GM12878 (cell line): ENCODE results near the gene RAP1GAP2. TPM values are rescaled to one million over a fixed set of nuclear protein-coding genes. Genes with fewer than 3 reads are reported as not detected.

ENCODE experiments used
- ATAC-seq: fragments of 200-7000 bp; cut with Tn5 transposase; 3 replicates; pipeline ENCODE4 v1.9.1; 2020; ENCODE audit warnings: mild to moderate bottlenecking, moderate library complexity
- BruUV-seq: library from RNA; stranded (reverse); fragments of 400-500 nt; replicated peaks from 2 replicates; lab custom pipeline; 2021; lab: Mats Ljungman, UMichigan
- CTCF ChIA-PET: fragments of 300-600 bp; sonication (Branson Sonifier 250); formaldehyde crosslinking; extraction: SDS; loops from one replicate; lab custom pipeline; 2021; ENCODE audit warnings: inconsistent platforms; lab: Yijun Ruan, JAX
- POLR2A ChIA-PET: fragments of 350-600 bp; formaldehyde crosslinking; extraction: SDS; loops from one replicate; lab custom pipeline; 2021; ENCODE audit warnings: inconsistent platforms; lab: Charles Lee
- RAD21 ChIA-PET: fragments of 300-600 bp; sonication (Branson Sonifier 250); formaldehyde crosslinking; loops from one replicate; lab custom pipeline; 2023; ENCODE audit warnings: antibody characterized with exemption; ENCODE audit not compliant: unreplicated experiment; lab: Charles Lee
- SMC1A ChIA-PET: fragments of 300-600 bp; sonication (Branson Sonifier 250); formaldehyde crosslinking; loops from one replicate; lab custom pipeline; 2023; ENCODE audit not compliant: unreplicated experiment, uncharacterized antibody; lab: Charles Lee
- DNase-seq: peaks from one replicate; pipeline ENCODE4 v3.0.0-alpha.2; 2011; ENCODE audit warnings: low read depth, low spot score
- FAIRE-seq: peaks from 3 replicates; lab custom pipeline; 2011; peaks lifted over from hg19 to GRCh38; lab: Jason Lieb, UNC
- H2AFZ ChIP-seq: 2 replicates; pipeline ENCODE4 v1.6.0; 2011; ENCODE audit warnings: low read depth, low read length, control low read depth; ENCODE audit not compliant: control insufficient read depth
- H3K27ac ChIP-seq: 2 replicates; pipeline ENCODE4 v1.5.1; 2011; ENCODE audit warnings: control low read depth; ENCODE audit not compliant: control insufficient read depth, insufficient read depth
- H3K27me3 ChIP-seq, 2 experiments: replicated peaks in 1 of 2; 2 replicates each; pipeline versions ENCODE4 v1.6.0 to v1.6.1; 2011; ENCODE audit warnings: low read length in 1 of 2; ENCODE audit not compliant: control insufficient read depth in 2 of 2, insufficient read depth in 2 of 2
- H3K36me3 ChIP-seq, 2 experiments: 2 replicates each; pipeline ENCODE4 v1.5.1; 2011; ENCODE audit warnings: low read length in 1 of 2; ENCODE audit not compliant: control insufficient read depth in 2 of 2, insufficient read depth in 2 of 2
- H3K4me1 ChIP-seq: 2 replicates; pipeline ENCODE4 v1.6.1; 2011; ENCODE audit warnings: mild to moderate bottlenecking, low read length, moderate library complexity, mixed read lengths; ENCODE audit not compliant: control insufficient read depth, insufficient read depth
- H3K4me2 ChIP-seq: 2 replicates; pipeline ENCODE4 v1.6.0; 2011; ENCODE audit warnings: control low read depth; ENCODE audit not compliant: control insufficient read depth, insufficient read depth
- H3K4me3 ChIP-seq: fragments of 200-600 bp; sonication (generic); 2 replicates; pipeline ENCODE4 v1.5.1; 2016
- H3K79me2 ChIP-seq: 2 replicates; pipeline ENCODE4 v1.6.0; 2011; ENCODE audit warnings: low read length; ENCODE audit not compliant: control insufficient read depth, insufficient read depth
- H3K9ac ChIP-seq: 2 replicates; pipeline ENCODE4 v1.8.0; 2011; ENCODE audit warnings: low read length, control low read depth, mixed read lengths; ENCODE audit not compliant: control insufficient read depth, insufficient read depth
- H3K9me3 ChIP-seq: replicated peaks from 3 replicates; pipeline ENCODE4 v1.5.1; 2011; ENCODE audit warnings: mild to moderate bottlenecking, low read length; ENCODE audit not compliant: control insufficient read depth, insufficient read depth
- H4K20me1 ChIP-seq: 2 replicates; pipeline ENCODE4 v1.6.0; 2011; ENCODE audit not compliant: control insufficient read depth, insufficient read depth
- CBX5 ChIP-seq: sonication (generic); IDR thresholded peaks from 2 replicates; pipeline ENCODE4 v1.6.1; 2016; ENCODE audit warnings: low read depth, moderate library complexity, mild to moderate bottlenecking, inconsistent platforms
- EP300 ChIP-seq, 2 experiments: fragments of 150-350 bp in 1 of 2; IDR thresholded peaks; 2 replicates each; pipeline ENCODE4 v1.6.1; 2011 to 2012; ENCODE audit warnings: low read depth in 2 of 2, low read length in 2 of 2, borderline replicate concordance in 1 of 2, improper control_type of control experiment in 1 of 2, inconsistent platforms in 1 of 2; ENCODE audit not compliant: control insufficient read depth in 1 of 2
- MYC ChIP-seq: IDR thresholded peaks from 2 replicates; pipeline ENCODE4 v1.6.1; 2011; ENCODE audit warnings: mild to moderate bottlenecking, low read length, moderate library complexity, inconsistent platforms; ENCODE audit not compliant: insufficient read depth, insufficient replicate concordance, insufficient read length, severe bottlenecking
- PAX5 ChIP-seq: IDR thresholded peaks from 2 replicates; pipeline ENCODE4 v1.6.1; 2011; ENCODE audit warnings: low read depth, low read length, borderline replicate concordance
- PML ChIP-seq: IDR thresholded peaks from 2 replicates; pipeline ENCODE4 v1.6.1; 2012; ENCODE audit warnings: low read length, inconsistent platforms
- ZBED1 ChIP-seq: IDR thresholded peaks from 2 replicates; pipeline ENCODE4 v1.6.1; 2016; ENCODE audit warnings: borderline replicate concordance
- ZNF622 ChIP-seq: fragments of 450-650 bp; IDR thresholded peaks from 2 replicates; pipeline ENCODE4 v1.6.1; 2017; ENCODE audit warnings: mild to moderate bottlenecking, inconsistent platforms
- ZZZ3 ChIP-seq: IDR thresholded peaks from 2 replicates; pipeline ENCODE4 v1.6.1; 2011; ENCODE audit warnings: low read depth; ENCODE audit not compliant: control insufficient read depth, insufficient read length
- WGBS: methylation state at CpG from one replicate; pipeline ENCODE4 v1.1.6; 2016; ENCODE audit warnings: low lambda C conversion rate; ENCODE audit not compliant: insufficient replicate concordance, insufficient coverage; ENCODE audit errors: missing lambda C conversion rate; 5-methylcytosine and 5-hydroxymethylcytosine counted together
- in situ Hi-C: fragments of 300-500 bp; cut with MboI; formaldehyde crosslinking; loops from 9 replicates; pipeline ENCODE4 v1.14.3; 2018; ENCODE audit warnings: mixed read lengths
- intact Hi-C: fragments of 100-400 bp; cut with micrococcal nuclease; formaldehyde crosslinking; loops from one replicate; pipeline ENCODE4 v1.14.2; 2022; ENCODE audit not compliant: unreplicated experiment
- polyA plus RNA-seq, 11 experiments: library from polyadenylated mRNA; depleted of rRNA in 4 of 11; unstranded in 6 of 11; stranded (reverse) in 5 of 11; fragments of >200 nt; fragmentation: Nextera tagmentation in 4 of 11; fragmentation: Illumina TruSeq in 1 of 11; extraction: Ambion mirVana in 4 of 11; extraction: Trizol in 1 of 11; gene quantifications; 1 replicate in 1 of 11; 2 replicates in 10 of 11; pipeline versions ENCODE4 v1.2.1 to v1.2.3, GENCODE V29; 2011 to 2016; ENCODE audit warnings: inconsistent platforms in 2 of 11, missing spikeins in 2 of 11, low read depth in 1 of 11
- total RNA-seq, 4 experiments: library from RNA; depleted of rRNA in 3 of 4; stranded (reverse); fragments of >200 nt in 3 of 4; fragmentation: Illumina TruSeq in 1 of 4; extraction: Trizol in 1 of 4; gene quantifications; 2 replicates each; pipeline versions ENCODE4 v1.2.1 to v1.2.3, GENCODE V29; 2013 to 2021
- TF ChIP-seq, protein P1 (sequence below): fragments of 450-650 bp; IDR thresholded peaks from 2 replicates; pipeline ENCODE4 v1.6.1; 2017; ENCODE audit warnings: mild to moderate bottlenecking, moderate library complexity

RAP1GAP2 gene
- total and polyA plus RNA-seq, 10 of the 15 experiments (the other 5 are each of a cell fraction or from before 2014, with no cell fraction given): 0.03 to 0.95 (median 0.49) TPM; not detected in 2

DNA sequence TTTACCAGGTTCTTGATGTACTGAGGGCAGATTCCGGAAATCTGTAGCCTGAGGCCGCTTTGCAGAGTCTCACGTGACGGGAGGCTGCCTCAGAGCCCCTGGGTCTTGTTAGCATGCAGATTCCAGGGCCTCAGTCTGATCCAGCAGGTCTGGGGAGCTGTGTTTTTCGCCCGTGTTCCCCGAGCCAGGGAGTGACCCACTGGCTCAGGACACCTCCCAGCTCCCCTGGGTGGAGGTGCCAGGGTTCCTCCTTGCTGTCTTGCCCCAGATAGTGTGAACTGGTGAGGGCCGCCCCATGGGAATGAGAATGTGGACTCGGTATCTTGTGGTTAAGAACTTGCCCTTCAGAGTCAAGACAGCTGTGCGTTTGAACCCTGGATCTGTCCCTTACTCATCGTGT is 168.6 kb downstream of the RAP1GAP2 start:
- ATAC-seq (no peak), FAIRE-seq (no peak), DNase-seq (no peak)
- no TSS peak for BruUV-seq
- intact Hi-C loops: no loop called here
- no peaks in the 10 kb centered on the region for H3K36me3 ChIP-seq
- H3K4me1 ChIP-seq: no peaks in the 10 kb centered on the region
- H3K4me2 ChIP-seq: no peak overlapping the region
- H3K27ac ChIP-seq: no peak overlapping the region
- no peaks in the 10 kb centered on the region; a peak in 1 of 4 replicates for H3K27me3 ChIP-seq
- 28% methylated on average over 11 of the region's 11 CpGs for WGBS
- POLR2A ChIA-PET: no interaction called here
- no peaks in the 10 kb centered on the region for H3K79me2 ChIP-seq
- RAD21 ChIA-PET: no interaction called here
- H2AFZ ChIP-seq: no peak overlapping the region
- CTCF ChIA-PET: no interaction called here
- no peaks in the 10 kb centered on the region for H4K20me1 ChIP-seq
- TF ChIP-seq ZZZ3 (no peak), ZNF622 (no peak), MYC (no peak), CBX5 (no peak), PAX5 (no peak), PML (no peak), EP300 (IDR thresholded peaks at IDR 0.05; ENCODE audit: borderline replicate concordance in 1 of 2, control insufficient read depth in 1 of 2, low read depth in 2 of 2, low read length in 2 of 2) (no peak), ZBED1 (no peak)
- TF ChIP-seq, protein P1, sequence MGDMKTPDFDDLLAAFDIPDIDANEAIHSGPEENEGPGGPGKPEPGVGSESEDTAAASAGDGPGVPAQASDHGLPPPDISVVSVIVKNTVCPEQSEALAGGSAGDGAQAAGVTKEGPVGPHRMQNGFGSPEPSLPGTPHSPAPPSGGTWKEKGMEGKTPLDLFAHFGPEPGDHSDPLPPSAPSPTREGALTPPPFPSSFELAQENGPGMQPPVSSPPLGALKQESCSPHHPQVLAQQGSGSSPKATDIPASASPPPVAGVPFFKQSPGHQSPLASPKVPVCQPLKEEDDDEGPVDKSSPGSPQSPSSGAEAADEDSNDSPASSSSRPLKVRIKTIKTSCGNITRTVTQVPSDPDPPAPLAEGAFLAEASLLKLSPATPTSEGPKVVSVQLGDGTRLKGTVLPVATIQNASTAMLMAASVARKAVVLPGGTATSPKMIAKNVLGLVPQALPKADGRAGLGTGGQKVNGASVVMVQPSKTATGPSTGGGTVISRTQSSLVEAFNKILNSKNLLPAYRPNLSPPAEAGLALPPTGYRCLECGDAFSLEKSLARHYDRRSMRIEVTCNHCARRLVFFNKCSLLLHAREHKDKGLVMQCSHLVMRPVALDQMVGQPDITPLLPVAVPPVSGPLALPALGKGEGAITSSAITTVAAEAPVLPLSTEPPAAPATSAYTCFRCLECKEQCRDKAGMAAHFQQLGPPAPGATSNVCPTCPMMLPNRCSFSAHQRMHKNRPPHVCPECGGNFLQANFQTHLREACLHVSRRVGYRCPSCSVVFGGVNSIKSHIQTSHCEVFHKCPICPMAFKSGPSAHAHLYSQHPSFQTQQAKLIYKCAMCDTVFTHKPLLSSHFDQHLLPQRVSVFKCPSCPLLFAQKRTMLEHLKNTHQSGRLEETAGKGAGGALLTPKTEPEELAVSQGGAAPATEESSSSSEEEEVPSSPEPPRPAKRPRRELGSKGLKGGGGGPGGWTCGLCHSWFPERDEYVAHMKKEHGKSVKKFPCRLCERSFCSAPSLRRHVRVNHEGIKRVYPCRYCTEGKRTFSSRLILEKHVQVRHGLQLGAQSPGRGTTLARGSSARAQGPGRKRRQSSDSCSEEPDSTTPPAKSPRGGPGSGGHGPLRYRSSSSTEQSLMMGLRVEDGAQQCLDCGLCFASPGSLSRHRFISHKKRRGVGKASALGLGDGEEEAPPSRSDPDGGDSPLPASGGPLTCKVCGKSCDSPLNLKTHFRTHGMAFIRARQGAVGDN: no peak
- H3K4me3 ChIP-seq: no peak overlapping the region
- in situ Hi-C loops: no loop called here
- H3K9me3 ChIP-seq: no peaks in the 10 kb centered on the region
- SMC1A ChIA-PET: no interaction called here
- H3K9ac ChIP-seq: no peak overlapping the region
